NCI-H128 (cell line): ENCODE results near the gene PPFIA2.

Experiments used
- DNase-seq: peaks from one replicate; lab custom pipeline; 2025; ENCODE audit not compliant: unreplicated experiment; lab: John Stamatoyannopoulos, UW

PPFIA2 gene

DNA sequence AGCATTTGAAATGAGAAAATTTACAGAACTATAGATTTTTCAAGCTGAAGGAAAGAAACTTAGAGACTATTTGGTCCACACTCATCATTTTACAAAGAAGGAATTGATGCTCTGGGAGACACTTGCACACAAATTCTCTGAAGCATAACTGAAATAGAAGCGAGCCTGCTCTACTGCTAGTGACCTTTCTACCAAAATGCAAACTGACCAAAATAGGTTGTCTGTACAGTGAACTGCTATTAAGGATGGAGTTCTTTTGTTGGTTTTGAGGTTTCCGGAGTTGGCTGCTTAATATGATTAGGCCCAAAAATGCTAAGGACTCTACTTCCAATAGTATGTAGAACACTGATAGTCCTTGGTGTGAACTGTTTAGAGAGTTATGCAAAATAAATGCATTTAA is 194.9 kb downstream of the PPFIA2 start:
- DNase-seq: no peak

DNA sequence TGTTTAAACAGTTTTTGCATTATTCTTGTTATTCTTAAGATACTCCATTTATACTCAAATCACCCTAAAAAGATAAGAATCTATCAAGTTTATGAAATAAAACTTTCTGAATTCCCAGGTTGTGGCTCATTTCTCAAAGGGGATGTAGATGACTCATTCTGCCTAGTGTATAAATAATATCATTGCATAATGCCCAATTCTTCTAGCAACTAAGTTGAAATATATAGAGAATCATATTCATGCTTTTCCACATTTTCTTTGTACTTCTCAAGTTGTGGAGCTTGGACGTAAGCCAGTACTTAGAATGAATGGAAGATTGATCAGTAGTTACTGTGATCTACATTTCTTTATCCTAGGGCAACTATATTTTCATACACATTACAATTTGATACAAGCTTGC is 201.1 kb downstream of the PPFIA2 start:
- no peak for DNase-seq

DNA sequence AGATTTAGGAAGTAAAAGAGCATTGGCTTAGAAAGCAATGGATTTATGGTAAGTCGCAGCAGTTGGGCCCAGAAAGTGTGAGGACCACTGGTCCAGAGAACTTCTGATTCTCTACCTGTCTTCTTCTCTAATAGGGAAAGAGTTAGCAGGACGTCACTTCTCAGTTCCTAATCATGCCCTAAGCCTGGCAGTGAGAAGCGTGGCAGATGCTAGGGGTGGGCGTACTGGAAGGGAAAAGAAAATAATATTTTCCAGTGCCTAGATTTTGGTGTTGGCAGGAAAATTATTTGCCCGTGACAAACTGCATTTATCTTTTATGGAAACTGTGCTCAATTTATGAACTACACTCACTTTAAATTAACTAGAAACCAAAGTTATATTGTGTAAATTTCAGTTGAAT is 212.3 kb downstream of the PPFIA2 start:
- no peak for DNase-seq

DNA sequence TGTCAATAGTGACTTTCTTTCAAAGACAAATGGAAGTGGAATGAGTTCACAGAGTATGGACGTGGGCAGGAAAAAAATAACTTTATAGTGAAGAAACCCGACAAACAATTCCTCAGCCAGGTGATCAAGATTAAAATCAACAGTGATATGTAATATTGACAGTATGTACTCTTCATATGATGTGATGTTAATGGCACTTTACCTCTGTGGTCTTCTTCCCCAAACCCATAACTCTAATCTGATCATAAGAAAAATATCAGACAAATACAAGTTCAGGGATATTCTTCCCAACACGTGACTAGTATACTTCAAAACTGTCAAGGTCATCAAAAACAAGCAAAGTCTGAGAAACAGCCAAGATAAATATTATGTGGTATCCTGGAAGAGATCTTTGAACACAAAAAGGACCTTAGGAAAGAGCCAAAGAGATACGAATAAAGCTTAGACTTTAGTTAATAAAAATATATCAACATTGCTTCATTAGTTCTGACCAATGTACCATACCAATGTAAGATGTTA is 215.5 kb downstream of the PPFIA2 start:
- DNase-seq: no peak

DNA sequence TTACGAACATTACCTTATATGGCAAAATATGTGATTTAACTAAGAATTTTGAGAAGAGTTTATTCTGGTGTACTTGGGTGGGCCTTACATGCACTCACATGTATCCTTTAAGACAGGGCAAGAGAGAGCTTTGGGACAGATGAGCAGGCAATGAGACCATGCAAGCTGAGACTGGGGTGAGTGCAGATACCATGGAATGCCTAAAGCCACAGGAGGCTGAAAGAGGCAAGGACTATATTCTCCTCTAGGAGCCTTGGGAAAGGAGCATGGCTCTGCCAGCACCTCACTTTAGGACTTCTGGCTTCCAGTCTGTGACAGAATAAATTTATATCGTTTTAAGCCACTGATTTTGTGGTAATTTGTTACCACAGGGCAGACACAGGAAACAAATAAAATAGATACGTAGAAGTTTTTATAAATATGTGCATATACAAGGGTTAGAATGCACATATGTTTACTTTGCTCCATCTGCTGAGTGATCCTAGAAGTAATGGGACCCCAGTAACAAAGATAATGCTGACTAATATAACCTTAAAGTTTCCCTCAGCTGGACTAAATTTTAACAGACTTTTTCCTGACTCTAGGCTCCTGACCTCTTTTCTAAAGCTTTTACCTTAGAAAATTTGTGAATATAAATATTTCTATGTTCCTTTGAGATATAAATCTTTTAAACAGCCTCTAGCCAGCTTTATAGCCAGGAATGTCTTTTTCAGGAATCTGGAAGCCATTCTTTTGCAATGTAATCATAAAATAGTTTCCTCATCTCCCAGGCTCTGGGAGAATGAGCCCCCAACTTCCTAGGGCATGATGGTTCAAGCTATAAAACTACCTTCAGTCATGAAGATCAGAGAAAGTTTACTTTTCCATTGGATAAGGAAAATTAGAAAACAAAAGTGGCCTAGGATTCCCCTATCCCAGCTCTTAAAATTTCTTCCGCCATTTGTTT is 216.8 kb downstream of the PPFIA2 start:
- no peak for DNase-seq

DNA sequence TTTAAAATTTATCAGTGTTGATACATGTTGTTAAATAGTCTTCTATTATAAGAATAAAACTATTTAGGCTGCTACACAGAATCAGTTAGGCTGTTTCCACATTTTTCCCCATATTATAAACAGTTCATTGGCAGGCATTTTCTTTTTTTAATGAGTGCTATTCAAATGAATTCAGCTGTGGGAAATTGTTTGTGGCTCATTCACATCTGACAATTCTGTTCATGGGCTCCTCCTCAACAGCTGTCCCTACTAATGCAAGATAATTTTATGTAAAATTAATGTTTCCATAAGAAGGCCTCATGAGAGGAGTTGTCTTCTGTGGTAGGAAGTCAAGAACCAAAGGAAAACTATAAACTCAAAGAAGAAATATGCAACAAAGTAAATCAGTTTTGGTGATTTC is 218.0 kb downstream of the PPFIA2 start:
- no peak for DNase-seq

DNA sequence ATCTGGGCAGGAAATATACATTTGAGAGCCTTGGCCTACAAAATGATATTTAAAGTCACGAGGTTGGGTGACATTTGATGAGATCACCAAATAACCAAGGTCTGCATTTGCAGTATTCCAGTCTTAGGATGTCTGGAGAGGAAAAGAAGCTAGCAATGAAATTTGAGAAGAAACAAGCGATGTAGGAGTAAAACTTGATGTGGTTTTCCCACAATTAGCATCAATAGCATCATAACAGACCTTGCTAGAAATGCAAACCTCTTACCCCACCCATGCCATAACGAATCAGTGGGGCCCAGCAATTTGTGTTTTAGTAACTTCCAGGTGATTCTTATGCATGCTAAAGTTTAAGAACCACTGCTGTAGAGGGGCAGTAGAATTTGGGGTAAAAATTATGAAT is 219.9 kb downstream of the PPFIA2 start:
- DNase-seq: no peak

DNA sequence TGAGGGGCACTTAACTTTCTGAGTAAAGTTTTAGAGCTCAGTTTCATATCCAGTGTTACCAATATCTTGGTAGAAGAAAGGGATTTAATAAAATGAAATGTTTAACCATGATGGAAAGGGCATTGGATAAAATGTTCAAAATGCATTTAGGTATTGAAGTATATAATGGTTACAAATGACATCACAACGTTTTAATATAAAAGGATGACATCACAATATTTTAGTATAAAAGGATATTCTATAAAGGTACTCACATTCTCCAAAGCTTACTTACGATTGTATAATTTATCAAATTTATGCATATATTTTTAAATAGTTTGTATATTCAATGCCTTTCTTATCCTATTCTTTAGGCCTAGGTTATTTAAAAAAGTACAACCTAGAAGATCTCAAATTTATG is 226.1 kb downstream of the PPFIA2 start:
- no peak for DNase-seq

DNA sequence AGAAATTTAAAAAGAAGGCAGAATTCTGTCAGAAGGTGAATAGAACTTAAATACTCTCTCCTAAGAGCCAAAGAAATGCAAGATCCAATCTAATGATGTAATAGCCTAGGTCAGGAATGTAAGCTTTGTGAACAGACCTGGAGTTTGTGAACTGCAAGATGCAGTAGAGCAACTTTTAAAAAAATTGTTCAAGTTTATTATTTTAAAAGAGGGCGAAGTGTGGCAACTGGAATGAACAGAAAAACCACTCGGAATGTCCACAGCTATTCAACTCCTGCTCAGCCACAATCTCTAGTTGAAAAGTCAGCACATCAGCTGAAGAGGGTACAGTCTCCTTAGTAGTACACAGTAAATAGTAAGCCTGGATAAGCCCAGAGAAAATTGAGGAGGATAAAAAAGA is 228.8 kb downstream of the PPFIA2 start:
- DNase-seq: no peak

DNA sequence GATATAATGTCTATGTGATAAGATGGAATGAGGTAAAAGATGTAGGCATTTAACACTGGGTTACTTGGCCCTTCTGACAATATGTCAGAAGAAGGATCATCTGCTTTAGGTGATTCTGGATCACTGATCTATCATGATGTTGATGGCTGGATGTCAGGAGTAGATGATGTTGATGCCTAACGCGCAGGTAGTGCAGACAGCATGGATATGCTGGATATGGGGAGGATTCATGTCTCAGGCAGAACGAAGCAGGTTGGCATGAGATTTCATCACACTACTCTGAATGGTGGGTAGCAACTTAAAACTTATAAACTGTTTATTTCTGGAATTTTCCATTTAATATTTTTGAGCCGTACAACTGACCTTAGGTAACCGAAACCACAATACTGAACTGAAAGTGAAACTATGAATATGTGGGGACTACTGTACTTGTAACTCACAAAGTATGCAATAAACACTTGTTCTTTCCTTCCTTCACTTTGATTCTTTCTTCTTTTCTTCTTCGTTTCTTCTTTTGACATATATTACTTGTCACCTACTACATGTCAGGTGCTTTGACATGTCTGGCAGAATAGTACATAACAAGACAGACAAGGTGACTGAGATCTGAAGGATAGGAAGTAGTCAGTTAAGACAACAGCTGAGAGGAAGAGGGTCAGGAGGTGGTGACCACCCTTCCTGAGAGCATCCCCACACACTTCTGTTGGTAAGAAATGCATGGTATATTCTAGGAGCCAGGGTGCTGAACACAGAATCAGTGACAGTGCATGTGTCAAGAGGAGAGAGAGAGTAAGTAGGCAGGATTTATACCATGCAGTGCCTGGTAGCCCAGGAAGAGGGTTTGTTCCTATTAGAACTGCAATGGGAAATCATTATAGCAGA is 238.8 kb downstream of the PPFIA2 start:
- no peak for DNase-seq

DNA sequence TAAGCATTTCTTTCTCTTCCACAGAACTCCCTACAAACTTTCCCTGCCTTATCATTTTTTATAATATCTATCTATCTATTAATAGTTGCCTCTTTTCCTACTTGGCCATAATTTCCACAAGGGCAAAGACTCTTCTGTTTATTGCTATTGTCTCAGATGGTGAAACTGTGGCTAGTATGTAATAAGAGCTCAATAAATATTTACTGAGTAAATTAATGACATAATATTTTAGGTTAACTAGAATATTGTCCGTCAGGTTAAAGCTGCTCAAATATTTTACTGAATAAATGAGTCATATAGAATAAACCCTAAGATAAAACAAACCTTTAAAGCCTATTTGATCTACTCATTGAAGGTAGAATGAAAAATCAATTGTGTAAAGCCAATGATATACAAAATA is 240.5 kb downstream of the PPFIA2 start:
- DNase-seq: no peak

DNA sequence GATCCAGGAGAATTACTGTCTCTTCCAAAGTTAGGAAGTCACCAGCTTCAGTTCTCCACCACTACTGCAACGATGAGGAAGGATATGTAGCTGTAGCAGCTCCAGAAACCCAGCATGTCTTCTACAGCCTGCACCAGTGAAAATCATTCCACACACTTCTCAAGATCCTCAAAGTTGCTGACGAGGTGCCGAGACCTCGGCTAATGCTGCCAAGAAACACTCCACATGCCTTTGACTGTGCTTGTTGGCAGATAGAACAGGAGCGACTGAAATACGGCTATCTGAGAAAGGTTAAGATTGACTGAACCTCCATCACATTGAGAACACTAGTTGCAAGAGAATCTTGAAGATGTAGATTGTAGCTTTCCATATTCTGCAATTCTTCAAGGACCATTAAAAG is 241.9 kb downstream of the PPFIA2 start:
- no peak for DNase-seq

DNA sequence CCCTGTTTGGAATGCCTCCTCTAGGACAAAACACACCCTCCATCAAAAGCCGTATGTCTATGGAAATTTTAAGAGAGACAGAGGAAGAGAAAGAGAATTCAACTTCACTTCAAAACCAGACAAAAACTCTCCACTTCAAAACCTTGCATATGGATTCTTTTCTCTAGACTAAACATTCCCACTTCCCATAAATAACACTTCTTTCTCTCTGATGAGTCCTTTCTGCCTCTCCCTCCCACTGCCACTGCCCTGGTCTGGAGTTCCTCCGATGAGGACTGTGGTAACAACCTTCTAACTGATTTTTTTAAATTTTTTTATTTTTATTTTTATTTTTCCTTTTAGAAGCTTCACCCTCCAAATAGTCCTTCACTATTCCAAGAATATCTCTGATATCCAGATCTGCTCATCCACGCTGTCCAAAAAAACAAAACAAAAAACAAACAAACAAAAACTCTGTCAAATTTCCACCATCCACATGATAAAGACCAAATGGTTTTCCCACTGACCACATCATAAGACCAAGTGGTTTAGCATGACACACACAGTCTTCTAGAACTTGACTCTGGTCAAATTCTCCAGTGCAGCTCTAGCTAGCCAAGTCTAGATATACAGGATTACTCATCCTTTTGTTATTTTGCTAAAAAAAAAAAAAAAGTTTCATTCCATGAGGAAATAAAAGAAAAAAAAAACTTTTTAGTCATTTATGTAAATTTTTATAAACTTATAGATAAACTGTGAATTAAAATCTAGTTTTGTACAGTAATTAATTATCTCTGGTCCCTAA is 256.0 kb downstream of the PPFIA2 start:
- no peak for DNase-seq

DNA sequence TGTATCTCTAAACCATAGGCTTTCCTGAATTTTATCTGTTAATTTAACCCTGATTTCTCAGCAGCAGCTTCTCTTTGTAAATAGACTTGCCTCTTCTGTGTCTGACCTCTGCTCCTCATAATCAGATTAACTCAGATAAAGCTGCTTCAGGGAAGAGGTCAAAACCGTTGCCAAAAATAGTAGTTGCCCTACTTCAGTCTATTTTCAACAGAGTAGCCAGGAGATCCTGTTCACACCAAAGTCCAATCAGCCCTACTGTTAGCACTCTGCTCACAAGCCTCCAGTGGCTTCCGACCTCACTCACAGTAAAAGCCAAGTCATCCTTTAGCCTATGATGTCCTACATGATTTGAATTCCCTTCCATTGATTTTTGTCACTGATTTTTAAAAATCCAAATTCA is 258.4 kb downstream of the PPFIA2 start:
- no peak for DNase-seq

DNA sequence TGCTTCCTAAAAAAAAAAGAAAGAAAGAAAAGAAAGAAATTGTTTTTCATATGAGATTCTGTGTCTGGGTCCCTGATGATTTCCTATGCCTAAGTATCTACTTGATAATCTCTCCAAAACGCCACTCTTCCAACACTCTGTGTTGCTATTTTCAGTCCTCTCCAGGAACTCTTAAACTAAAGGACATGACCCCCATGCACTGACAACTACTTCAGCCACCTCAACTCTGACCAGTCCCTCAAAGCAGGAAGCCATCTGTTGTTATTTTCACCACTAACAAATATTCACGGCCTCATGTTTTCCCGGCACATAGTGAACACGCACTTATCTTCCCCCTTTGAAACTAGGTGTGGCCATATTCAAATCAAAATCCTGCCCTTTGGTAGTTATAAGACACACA is 259.3 kb downstream of the PPFIA2 start:
- DNase-seq: no peak

DNA sequence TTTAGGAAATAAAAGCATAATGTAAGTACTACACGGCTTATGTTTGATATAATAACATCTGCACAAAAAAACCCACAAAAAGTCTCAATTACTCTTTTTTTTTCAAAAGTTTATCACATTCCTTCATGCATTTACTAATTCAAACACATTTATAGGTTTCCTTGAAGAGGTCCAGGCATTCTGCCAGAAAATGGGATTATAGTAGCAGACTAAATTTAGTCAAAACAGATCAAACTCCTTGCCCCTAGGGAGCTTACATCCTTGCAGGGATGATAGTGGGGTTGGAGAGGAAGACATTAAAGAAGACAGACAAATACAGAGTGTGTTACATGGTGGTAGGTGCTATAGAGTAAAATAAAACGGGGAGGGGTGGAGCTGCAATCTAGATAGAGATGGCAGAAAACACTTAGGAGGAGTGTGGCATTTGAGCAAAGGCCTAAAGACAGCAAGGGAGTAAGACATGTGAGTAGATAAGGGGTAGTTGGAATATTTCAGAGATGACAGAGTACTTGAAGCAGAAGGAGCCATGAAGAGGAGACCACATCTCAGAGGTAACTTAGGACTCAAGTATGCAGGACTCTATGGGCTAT is 266.9 kb downstream of the PPFIA2 start:
- DNase-seq: no peak

DNA sequence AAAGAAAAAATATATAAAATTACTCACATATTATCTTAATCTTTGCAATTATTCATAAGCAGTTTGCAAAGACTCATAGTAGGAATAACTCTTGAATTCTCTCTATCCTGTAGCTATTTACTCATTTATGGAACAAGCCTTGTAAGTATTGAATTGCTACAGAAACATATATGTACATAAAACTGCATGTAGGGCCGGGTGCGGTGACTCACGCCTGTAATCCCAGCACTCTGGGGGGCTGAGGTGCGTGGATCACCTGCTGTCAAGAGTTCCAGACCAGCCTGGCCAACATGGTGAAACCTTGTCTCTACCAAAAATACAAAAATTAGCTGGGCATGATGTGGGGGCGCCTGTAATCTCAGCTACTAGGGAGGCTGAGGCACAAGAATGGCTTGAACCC is 286.2 kb downstream of the PPFIA2 start:
- DNase-seq: no peak

DNA sequence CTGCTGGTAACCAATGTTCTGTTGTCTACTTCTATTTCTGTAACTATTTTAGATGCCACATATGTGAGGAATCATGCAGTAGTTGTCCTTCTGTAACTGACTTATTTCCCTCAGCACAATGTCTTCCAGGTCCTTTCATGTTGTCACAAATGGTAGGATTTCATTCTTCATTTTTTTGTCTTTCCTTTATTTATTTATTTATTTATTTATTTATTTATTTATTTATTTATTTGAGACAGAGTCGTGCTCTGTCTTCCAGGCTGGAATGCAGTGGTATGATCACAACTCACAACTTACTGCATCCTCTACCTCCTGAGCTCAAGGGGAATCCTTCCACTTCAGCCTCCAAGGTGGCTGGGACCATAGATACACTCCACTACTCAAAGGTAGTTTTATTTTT is 288.2 kb downstream of the PPFIA2 start:
- no peak for DNase-seq

DNA sequence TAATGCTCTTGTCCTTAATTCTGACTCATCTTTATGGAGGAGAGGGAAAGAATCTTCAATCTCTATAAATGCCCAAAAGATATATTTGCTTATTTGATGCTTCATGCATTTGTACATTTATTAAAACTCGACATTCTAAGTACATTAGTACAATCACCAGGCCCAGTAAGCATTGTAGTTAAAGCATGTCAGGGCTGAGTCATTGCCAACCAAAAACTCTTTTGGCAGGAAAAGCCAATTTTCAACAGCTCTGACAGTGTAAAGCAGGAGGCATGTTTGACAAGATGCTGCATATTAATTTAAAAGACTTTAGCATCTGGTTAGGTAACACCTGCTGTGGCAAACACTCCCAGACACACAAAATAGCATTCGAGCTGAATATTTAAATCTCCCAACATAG is 290.9 kb downstream of the PPFIA2 start:
- no peak for DNase-seq

DNA sequence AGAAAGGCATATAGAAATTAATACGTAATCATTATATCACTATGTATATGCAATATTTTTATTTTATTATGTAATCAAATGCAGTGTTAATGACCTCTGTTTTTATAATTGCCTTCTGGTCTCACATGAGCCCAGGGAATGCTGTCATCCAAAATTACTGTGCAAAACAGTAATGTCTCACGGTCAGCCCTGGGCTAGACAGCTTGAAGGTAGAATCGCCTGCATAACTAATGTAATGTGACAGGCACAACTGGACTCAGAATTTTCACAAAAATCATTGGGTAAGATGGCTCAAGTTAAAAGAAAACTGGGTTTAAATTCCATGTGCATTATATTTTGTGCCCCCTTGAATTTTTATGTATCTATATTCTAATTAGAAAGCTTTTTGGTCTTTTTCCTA is 293.3 kb downstream of the PPFIA2 start:
- no peak for DNase-seq

DNA sequence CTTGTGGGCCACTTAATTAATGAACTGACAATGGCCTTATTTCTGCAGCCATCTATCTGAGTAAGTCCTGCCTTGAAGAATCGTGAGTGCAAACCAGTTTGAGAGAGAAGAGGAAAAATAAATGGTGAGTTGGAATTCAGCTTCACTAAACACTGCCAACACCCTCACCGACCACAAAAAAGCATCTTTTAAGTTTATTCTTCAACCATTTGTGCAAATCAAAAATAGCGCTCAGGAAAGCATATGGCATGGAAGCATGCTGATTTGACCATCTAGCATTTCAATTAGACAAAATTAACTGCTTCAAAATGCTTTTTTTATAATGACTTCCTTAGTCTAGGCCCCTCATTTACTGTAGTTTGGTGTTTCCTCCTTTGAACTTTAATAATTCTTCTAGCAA is 294.0 kb downstream of the PPFIA2 start:
- DNase-seq: no peak
